Measurements from ENCODE around the gene FAM78A.

FAM78A gene

GRCh38 chr9:131306397-131307004 is 30.2 kb upstream of the FAM78A start:
- Histone ChIP-seq H3K27ac (ENCODE audit: low read depth, low read length) (no peak overlapping the region), H3F3A (ENCODE audit: insufficient read depth) (no peaks in the 10 kb centered on the region), H3K9me3 (ENCODE audit: insufficient read depth, low read length) (no peaks in the 10 kb centered on the region), H3K79me2 (ENCODE audit: insufficient read depth, low read length) (no peaks in the 10 kb centered on the region), H3K36me3 (ENCODE audit: low read length) (no peaks in the 10 kb centered on the region), H3K4me2 (ENCODE audit: low read depth, low read length, poor library complexity, severe bottlenecking) (no peak overlapping the region), H4K20me1 (ENCODE audit: low read depth, low read length) (no peaks in the 10 kb centered on the region), H3K27me3 (ENCODE audit: low read length) (no peaks in the 10 kb centered on the region), H3K9me2 (replicated peaks; ENCODE audit: insufficient read depth, low read length) (no peaks in the 10 kb centered on the region), H2AFZ (ENCODE audit: low read depth, low read length, severe bottlenecking) (no peak overlapping the region), H3K4me3 (ENCODE audit: insufficient read depth, low read length, poor library complexity, severe bottlenecking) (no peak overlapping the region), H3K9ac (ENCODE audit: low read length) (no peak overlapping the region)
- TF ChIP-seq CTCF (IDR thresholded peaks at IDR 0.05; ENCODE audit: insufficient read depth, low read length, poor library complexity, severe bottlenecking) (no peak), EZH2phosphoT487 (conservative IDR thresholded peaks at IDR 0.05; ENCODE audit: low read length) (no peak)

GRCh38 chr9:131304676-131305355 is 28.5 kb upstream of the FAM78A start:
- H3K79me2 ChIP-seq (ENCODE audit: insufficient read depth, low read length) = no peaks in the 10 kb centered on the region
- no peaks in the 10 kb centered on the region for H4K20me1 ChIP-seq (ENCODE audit: low read depth, low read length)
- no peak for TF ChIP-seq EZH2phosphoT487 (conservative IDR thresholded peaks at IDR 0.05; ENCODE audit: low read length)
- no peak for TF ChIP-seq CTCF (IDR thresholded peaks at IDR 0.05; ENCODE audit: insufficient read depth, low read length, poor library complexity, severe bottlenecking)
- H3K4me3 ChIP-seq (ENCODE audit: insufficient read depth, low read length, poor library complexity, severe bottlenecking) = no peak overlapping the region
- no peaks in the 10 kb centered on the region for H3K9me3 ChIP-seq (ENCODE audit: insufficient read depth, low read length)
- H3K4me2 ChIP-seq (ENCODE audit: low read depth, low read length, poor library complexity, severe bottlenecking) = no peak overlapping the region
- H3K36me3 ChIP-seq (ENCODE audit: low read length) = no peaks in the 10 kb centered on the region
- H3K9ac ChIP-seq (ENCODE audit: low read length) = no peak overlapping the region
- H3K9me2 ChIP-seq (replicated peaks; ENCODE audit: insufficient read depth, low read length) = no peaks in the 10 kb centered on the region
- no peaks in the 10 kb centered on the region for H3K27me3 ChIP-seq (ENCODE audit: low read length)
- H3K27ac ChIP-seq (ENCODE audit: low read depth, low read length) = no peak overlapping the region
- no peaks in the 10 kb centered on the region for H3F3A ChIP-seq (ENCODE audit: insufficient read depth)
- H2AFZ ChIP-seq (ENCODE audit: low read depth, low read length, severe bottlenecking) = no peak overlapping the region

- Histone ChIP-seq H3K27me3 (ENCODE audit: low read length) (no peaks in the 10 kb centered on the region), H3K79me2 (ENCODE audit: insufficient read depth, low read length) (no peaks in the 10 kb centered on the region), H3K9me2 (replicated peaks; ENCODE audit: insufficient read depth, low read length) (no peaks in the 10 kb centered on the region), H2AFZ (ENCODE audit: low read depth, low read length, severe bottlenecking) (no peak overlapping the region), H3F3A (ENCODE audit: insufficient read depth) (no peaks in the 10 kb centered on the region), H3K9me3 (ENCODE audit: insufficient read depth, low read length) (no peaks in the 10 kb centered on the region), H3K9ac (ENCODE audit: low read length) (no peak overlapping the region), H3K4me2 (ENCODE audit: low read depth, low read length, poor library complexity, severe bottlenecking) (no peak overlapping the region), H4K20me1 (ENCODE audit: low read depth, low read length) (no peaks in the 10 kb centered on the region), H3K4me3 (ENCODE audit: insufficient read depth, low read length, poor library complexity, severe bottlenecking) (no peak overlapping the region), H3K27ac (ENCODE audit: low read depth, low read length) (no peak overlapping the region), H3K36me3 (ENCODE audit: low read length) (no peaks in the 10 kb centered on the region)
- no peak for TF ChIP-seq CTCF (IDR thresholded peaks at IDR 0.05; ENCODE audit: insufficient read depth, low read length, poor library complexity, severe bottlenecking)
- no peak for TF ChIP-seq EZH2phosphoT487 (conservative IDR thresholded peaks at IDR 0.05; ENCODE audit: low read length)
Measured at GRCh38 chr9:131303381-131304321, 27.3 kb upstream of the FAM78A start.
